HG02678 (cell line): ENCODE results near the gene NDC80.
"Not testable (repeated sequence)": the region's sequence is repeated elsewhere in the genome, so short reads cannot be mapped to it uniquely, and the experiment has no call there.

Experiments
- ATAC-seq: cut with Tn5 transposase; IDR thresholded peaks from one replicate; pipeline ENCODE4 v1.9.1; 2021; ENCODE audit warnings: mild to moderate bottlenecking, moderate library complexity; ENCODE audit not compliant: unreplicated experiment

The NDC80 gene

DNA sequence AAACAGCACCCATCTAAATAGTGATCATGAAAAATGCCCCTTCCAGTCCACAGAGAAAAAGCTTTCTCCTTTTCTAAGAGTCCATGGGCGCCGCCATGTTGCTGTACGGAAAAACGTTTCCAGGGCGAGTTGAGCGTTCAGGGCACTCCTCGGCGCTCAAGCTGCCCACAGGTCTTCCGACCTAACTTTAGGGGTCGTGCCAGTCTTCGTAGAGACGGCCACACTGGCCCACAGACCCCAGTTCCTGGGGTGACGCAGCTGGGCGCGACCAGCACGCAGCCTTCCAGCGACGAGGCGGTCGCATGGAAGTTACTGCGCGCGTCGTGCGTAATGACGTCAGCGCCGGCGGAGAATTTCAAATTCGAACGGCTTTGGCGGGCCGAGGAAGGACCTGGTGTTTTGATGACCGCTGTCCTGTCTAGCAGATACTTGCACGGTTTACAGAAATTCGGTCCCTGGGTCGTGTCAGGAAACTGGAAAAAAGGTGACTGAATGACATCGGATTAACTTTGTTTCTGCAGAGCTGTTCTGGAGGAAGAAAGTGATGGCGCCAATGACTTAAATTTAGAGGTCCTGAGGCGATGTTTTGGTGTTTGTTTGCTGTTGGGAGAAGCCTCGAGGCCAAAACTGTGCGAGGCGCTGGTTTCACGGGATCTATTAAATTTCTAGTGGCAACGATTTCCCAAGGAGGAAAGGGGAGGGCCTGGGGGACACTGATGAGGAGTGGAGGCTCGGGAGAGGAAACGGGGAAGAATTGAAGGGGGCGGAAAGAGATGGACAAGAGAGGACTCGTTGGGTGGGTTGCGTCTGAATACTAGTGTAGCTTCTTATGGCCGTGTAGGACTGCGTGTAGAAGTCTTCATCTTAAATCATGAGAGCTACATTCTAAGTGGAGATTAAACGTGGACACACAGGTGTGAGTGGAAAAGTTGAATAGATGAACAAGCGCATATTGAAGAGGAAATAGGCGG lies at the start of gene NDC80, which contains the start of gene METTL4:
Gene NDC80, plus strand, starts transcription at position 358 of the 971 bp plus-strand sequence. CDS start 1,429 bp downstream, outside the sequence.
Gene METTL4, minus strand, starts transcription at position 306 of the 971 bp plus-strand sequence. CDS start 4,289 bp downstream, outside the sequence.
- peak; percentile 77 for ATAC-seq

DNA sequence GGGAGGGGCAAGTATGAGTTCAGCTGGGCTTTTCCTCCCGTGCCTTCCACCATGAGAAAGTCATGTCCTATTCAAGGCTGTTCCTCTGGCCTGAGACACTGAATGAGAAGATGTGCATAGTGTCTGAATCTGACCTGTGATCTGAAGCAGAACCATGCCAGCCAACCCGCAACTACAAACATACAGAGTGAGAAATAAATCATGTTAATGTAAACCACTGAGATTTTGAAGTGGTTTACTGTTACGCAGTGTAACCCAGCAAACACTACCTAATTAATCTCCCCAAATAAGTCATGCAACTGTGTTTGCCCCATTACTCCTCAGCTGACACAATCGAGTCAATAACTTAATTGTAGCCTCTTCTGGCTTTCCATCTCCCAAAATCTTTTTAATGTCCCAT lies 49.2 kb upstream of the NDC80 start:
- no peak for ATAC-seq

GRCh38 chr18:2524794-2525198 lies 46.6 kb upstream of the NDC80 start:
- not testable (repeated sequence) for ATAC-seq

DNA sequence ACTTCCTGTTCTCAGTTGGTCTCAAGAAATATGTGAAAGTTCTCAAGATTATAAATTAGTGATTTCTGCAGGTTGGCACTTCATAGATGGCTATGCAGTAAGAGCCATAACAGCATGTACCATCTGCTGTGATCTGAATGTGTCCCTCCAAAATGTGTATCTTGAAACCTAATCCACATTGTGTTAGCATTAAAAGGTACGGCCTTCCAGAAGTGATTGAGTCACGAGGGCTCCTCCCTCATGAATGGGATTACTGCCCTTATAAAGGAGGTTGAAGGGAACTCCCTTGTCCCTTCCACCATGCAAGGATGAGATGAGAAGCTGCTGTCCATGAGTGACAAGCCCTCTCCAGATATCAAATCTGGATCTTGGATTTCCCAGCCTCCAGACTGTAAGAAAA lies 45.0 kb upstream of the NDC80 start:
- ATAC-seq, result no peak

DNA sequence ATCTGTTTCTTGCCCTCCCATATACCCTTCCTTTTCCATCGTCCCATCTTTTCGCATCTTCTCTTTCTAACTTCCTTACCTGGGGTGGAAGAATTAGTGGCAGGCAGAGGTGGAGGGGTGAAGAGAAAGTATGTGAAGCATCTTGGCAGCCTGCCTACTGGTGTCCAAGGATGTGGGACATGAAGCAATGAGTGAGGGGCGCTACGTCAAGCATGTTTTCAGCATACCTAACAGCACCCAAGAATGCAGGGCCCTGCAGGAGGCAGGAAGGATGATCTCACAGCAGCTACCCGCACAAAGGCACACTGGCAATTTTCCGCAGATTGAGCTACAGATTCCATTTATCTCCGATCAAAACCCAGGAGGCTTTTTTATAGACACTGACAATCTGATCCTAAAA lies 42.2 kb upstream of the NDC80 start:
- ATAC-seq, result no peak

- ATAC-seq, result no peak
Measured at GRCh38 chr18:2531751-2532150, 39.6 kb upstream of the NDC80 start.

DNA sequence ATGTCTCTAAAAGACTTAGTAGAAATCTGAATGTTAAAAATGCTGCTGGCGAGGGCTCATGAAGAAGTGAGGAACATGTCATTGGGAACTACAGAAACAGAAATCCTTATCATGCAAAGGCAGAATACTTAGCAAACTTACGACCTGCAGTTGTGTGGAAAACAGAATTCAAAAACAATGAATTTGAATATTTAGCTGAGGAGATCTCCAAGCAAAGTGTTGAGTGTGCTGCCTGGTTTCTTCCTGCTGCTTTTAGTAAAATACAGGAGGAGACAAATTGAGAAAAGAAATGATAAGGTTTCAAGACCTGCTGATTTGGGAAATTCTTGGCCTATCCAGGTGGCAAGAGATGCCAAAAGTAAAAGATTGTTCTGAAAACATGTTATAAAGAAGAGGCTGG lies 38.6 kb upstream of the NDC80 start:
- ATAC-seq, result no peak

DNA sequence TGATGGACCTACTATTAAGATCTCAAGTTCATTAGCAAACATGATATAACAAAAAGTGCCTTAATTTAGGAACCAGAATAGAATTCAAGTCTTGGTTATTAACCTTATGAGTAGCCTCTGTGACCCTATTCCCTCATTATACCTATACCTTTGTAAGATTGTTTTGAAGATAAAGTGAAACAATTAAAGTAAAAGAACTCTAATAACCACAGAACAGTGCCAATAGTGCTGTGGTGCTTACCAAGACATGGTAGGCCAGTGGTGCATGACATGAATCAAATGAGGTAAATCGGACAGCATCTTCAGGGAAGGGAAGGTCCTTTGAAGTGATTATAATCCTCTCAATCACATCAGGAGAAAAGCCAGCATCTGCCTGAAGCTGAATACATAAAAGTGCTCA lies 36.5 kb upstream of the NDC80 start:
- peak; percentile 55 for ATAC-seq

GRCh38 chr18:2535419-2535910 lies 35.9 kb upstream of the NDC80 start:
- ATAC-seq, result peak; percentile 38

- no peak for ATAC-seq
Measured at GRCh38 chr18:2536063-2536462, 35.3 kb upstream of the NDC80 start.

DNA sequence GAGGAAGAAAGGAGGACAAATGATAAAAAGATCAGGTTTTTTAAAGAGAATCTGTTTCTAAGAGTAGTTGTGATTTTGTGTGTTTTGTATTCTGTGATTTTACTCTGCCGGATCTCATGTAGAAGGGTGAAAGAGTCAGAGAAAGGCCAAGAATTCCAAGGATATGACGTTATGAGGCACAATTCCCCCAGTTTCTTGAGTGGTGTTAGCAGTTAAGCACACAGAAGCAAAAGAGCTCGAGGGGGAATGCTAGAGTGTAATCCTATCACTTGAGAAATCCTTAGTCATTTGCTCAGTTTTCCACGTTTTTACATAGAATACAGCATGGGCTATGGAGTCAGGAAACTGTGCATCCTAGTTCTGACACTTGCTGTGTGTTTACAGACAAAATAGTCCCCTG lies 34.9 kb upstream of the NDC80 start:
- no peak for ATAC-seq

DNA sequence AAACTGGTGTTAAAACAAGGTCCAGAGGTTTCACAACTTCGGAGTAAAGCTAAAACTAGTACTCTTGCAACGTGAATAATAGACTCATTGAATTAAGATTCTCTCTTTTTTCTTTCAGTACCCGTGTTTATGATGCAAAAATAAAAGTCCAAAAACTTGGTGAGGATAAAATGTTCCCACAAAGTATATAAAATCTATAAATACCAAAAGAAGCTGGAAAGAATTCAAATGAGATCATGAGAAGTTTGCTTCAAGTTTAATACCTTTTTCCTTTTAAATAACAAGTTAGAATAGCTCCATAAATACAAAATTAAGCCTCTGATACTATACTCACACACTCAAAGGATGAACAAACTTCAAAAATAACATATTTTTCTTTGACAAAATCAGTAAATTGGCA lies 34.1 kb upstream of the NDC80 start:
- no peak for ATAC-seq

- ATAC-seq, result no peak
Measured at GRCh38 chr18:2538236-2538635, 33.1 kb upstream of the NDC80 start.

DNA sequence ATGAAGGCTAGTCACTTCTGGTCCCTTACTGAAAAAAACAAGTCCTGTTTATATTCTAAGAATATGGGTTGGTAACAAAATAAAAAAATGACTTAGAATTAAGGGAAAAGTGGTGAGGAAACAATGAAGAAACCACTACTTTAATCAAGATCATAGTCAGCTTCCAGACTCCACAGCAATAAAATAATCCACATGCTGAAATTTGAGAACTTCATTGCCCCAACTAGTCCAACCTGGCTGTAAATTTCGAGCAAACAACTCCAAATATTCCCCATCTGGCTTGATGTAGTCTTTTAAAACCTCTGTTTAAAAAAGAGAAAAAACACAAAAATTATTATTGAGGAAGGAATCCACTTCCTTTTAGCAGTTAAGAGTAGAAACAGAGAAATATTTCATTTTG lies 32.5 kb upstream of the NDC80 start:
- ATAC-seq, result no peak

- ATAC-seq, result no peak
Measured at GRCh38 chr18:2540575-2540974, 30.8 kb upstream of the NDC80 start.

GRCh38 chr18:2541925-2542563 lies 29.3 kb upstream of the NDC80 start:
- peak; percentile 76 for ATAC-seq

- no peak for ATAC-seq
Measured at GRCh38 chr18:2545155-2545554, 26.2 kb upstream of the NDC80 start.

DNA sequence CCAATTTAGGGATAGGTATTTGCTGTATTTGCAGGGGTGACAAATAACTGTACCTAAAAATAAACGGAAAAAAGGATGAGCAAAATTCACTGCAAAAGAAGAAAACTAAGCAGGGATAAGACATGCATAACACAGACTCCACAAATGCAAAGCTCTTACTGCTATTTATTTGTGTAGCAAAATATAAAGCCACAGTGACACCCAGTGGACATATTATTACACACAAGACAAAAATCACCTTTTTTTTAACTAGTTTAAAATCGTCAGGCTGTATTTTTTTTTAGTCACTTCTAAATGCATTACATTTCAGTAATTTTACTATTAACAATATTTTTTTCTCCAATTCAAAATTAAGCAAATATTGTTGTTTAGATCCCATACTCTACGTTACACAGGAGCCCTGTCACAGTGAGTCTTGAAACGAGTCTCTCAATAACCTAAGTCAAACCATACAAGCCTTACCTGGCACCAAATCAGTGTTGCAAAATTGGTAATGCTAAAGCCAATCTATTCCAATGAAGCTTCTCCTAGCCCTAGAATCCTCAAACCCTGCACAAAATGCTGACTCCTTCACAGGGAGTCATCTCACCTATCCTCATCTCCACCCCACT lies 23.8 kb upstream of the NDC80 start:
- peak; percentile 66 for ATAC-seq

DNA sequence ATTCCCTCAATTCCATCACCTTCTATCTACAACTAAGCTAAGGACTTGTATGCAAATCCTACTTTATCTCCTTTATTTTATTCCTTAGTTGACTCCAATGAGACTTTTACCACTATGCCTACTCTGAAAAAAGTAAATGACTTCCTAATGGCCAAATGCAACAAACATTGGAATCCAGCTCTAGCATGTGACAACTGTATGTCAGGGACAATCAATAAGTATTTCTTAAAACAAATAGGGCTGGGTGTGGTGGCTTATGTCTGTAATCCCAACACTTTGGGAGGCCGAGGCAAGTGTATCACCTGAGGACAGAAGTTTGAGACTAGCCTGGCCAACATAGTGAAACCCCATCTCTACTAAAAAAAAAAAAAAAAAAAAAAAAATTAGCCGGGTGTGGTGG lies 21.9 kb upstream of the NDC80 start:
- no peak for ATAC-seq

- ATAC-seq, result no peak
Measured at GRCh38 chr18:2551425-2551824, 19.9 kb upstream of the NDC80 start.

DNA sequence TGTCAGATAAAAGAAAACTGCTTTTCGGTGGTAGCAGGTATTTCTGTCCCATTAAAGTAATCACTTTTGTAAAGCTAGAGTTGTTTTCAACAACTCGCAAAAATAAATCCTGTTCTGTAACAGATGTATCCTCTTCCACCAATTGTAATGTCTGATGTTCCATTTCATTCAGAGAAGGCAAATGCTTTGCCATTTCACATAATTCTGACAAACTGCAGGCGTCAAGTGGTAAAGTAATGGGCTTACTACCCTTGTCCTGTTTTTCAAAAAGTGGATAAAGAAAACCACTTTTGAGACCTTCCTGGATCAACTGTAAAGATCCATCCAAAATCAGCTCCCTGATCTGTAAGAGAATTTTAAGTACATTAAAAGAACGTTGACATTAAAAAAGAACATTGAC lies 16.7 kb upstream of the NDC80 start:
- no peak for ATAC-seq
